Measurements from ENCODE around the gene ZNF354C. TPM values are rescaled to one million over a fixed set of nuclear protein-coding genes. Genes with fewer than 3 reads are reported as not detected.
A peak's percentile ranks its signal among the peaks of the same experiment; 100 is the strongest.

ZNF354C gene
- total RNA-seq, 5 donors from 2014 or later (not counting 1 experiment from before 2014, with no cell fraction given): 5.3 to 9.3 (median 8.1) TPM

DNA sequence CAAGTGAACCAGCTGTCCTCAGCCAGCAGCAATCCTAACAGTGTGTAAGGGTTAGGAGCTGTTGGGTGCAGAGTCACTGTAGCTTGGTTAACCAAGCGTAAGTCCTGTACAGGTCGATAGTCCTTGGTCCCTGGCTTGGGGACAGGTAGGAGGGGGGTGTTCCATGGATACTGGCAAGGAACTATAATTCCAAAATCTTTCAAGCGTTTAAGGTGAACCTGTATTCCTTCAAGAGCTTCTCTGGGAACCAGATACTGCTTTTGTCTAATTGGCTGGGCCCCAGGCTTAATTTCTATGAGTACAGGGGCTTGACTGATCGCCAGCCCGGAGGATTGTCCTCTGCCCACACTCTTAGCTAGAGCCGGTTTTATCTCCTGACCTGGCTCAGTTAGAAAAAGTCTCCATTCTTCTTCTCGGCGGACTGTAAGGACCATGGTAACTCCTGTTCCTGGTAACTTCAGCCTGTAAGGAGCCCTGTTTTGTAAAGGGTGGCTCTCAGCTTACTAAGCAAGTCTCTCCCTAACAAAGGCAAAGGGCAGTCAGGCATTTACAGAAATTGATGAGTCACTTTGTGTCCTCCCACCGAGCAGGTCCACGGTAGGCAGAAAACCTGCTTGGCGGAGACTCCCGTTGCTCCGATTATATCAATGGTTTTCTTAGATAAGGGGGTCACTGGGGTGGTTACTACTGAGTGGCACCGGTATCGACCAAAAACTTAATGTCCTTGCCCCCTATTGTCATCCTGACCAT is 6.0 kb upstream of the ZNF354C start:
- DNase-seq (no peak), ATAC-seq (replicated peaks in 1 of 4) (no peak)
- ChIA-PET CTCF (no interaction called here), POLR2A (interaction anchor here in 1 of 2 donors (0.8 kb wide), 1 partner anchor 33 kb away, joined by 3 read pairs; no protein-coding TSS in a partner anchor)
- Mint-ChIP-seq H3K9me3 (peaks cover 4 to 6% (median 6%) of the 10 kb centered on the region in 3 donors), H3K36me3 (no peaks in the 10 kb centered on the region), H3K4me3 (no peak overlapping the region), H3K27me3 (peaks cover 13 to 14% of the 10 kb centered on the region in 2 donors), H3K27ac (no peak overlapping the region), H3K4me1 (peaks cover 0 to under 1% (median under 1%) of the 10 kb centered on the region in 3 donors)
- H3K4me1 ChIP-seq (ENCODE audit: control insufficient read depth in 1 of 2, extremely low read depth in 1 of 2, insufficient read depth in 2 of 2, low read length in 2 of 2): no peaks in the 10 kb centered on the region
- no peaks in the 10 kb centered on the region for H3K36me3 ChIP-seq (ENCODE audit: control insufficient read depth in 2 of 2, extremely low read depth in 1 of 2, insufficient read depth in 1 of 2, low read length in 1 of 2)
- peaks cover 0 to 4% of the 10 kb centered on the region in 2 experiments for H3K27me3 ChIP-seq (replicated peaks in 1 of 2; ENCODE audit: control insufficient read depth in 2 of 2, extremely low read depth in 1 of 2, insufficient read depth in 2 of 2, low read length in 1 of 2)
- H3K9me3 ChIP-seq: no peaks in the 10 kb centered on the region
- no peak overlapping the region for H3K4me3 ChIP-seq (ENCODE audit: control insufficient read depth in 1 of 2, extremely low read depth in 1 of 2, low read length in 1 of 2)
- no peak overlapping the region for H3K27ac ChIP-seq (ENCODE audit: low read length)
- WGBS (ENCODE audit: insufficient coverage): 87% methylated on average over 8 of the region's 15 CpGs

GRCh38 chr5:179054876-179055275 is 5.3 kb upstream of the ZNF354C start:
- no peak for ATAC-seq (replicated peaks in 1 of 4)
- H3K9me3 Mint-ChIP-seq: peaks cover 4 to 6% (median 6%) of the 10 kb centered on the region in 3 donors
- no peaks in the 10 kb centered on the region for H3K9me3 ChIP-seq
- H3K4me3 ChIP-seq (ENCODE audit: control insufficient read depth in 1 of 2, extremely low read depth in 1 of 2, low read length in 1 of 2): no peak overlapping the region
- no peaks in the 10 kb centered on the region for H3K36me3 Mint-ChIP-seq
- H3K36me3 ChIP-seq (ENCODE audit: control insufficient read depth in 2 of 2, extremely low read depth in 1 of 2, insufficient read depth in 1 of 2, low read length in 1 of 2): no peaks in the 10 kb centered on the region
- H3K4me3 Mint-ChIP-seq: no peak overlapping the region
- WGBS (ENCODE audit: insufficient coverage): 87% methylated on average over 10 of the region's 10 CpGs
- DNase-seq: no peak
- peaks cover 0 to 4% of the 10 kb centered on the region in 2 experiments for H3K27me3 ChIP-seq (replicated peaks in 1 of 2; ENCODE audit: control insufficient read depth in 2 of 2, extremely low read depth in 1 of 2, insufficient read depth in 2 of 2, low read length in 1 of 2)
- POLR2A ChIA-PET: interaction anchor here in 1 of 2 donors (0.8 kb wide), 1 partner anchor 34 kb away, joined by 3 read pairs; no protein-coding TSS in a partner anchor
- H3K4me1 ChIP-seq (ENCODE audit: control insufficient read depth in 1 of 2, extremely low read depth in 1 of 2, insufficient read depth in 2 of 2, low read length in 2 of 2): peaks cover 0 to 2% of the 10 kb centered on the region in 2 experiments
- no peak overlapping the region for H3K27ac Mint-ChIP-seq
- peaks cover 13 to 14% of the 10 kb centered on the region in 2 donors for H3K27me3 Mint-ChIP-seq
- CTCF ChIA-PET: no interaction called here
- H3K27ac ChIP-seq (ENCODE audit: low read length): no peak overlapping the region
- peaks cover 6 to 7% (median 7%) of the 10 kb centered on the region in 3 donors for H3K4me1 Mint-ChIP-seq

DNA sequence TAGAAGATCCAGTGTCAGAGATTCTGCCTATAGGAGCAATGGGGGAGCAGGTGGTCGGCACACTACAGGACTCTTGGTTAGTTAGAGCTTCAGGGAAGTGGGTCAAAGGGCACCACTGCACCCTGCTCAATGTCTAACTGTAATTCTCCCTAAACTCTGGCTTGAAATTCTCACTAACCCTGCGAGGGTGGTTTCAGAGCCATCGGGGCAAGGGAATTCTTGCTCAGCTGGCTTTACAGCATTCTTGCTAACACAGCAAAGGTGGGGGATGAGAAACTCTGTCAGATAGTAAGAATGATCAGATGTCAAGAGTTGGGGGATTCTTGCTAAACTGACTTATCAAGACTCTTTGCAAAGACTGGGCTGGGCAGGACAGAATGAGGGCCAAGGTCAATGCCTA is 4.7 kb upstream of the ZNF354C start:
- peaks cover 0 to 4% of the 10 kb centered on the region in 2 experiments for H3K27me3 ChIP-seq (replicated peaks in 1 of 2; ENCODE audit: control insufficient read depth in 2 of 2, extremely low read depth in 1 of 2, insufficient read depth in 2 of 2, low read length in 1 of 2)
- CTCF ChIA-PET: no interaction called here
- no peaks in the 10 kb centered on the region for H3K36me3 Mint-ChIP-seq

GRCh38 chr5:179055841-179056240 is 4.3 kb upstream of the ZNF354C start:
- Histone ChIP-seq H3K36me3 (ENCODE audit: control insufficient read depth in 2 of 2, extremely low read depth in 1 of 2, insufficient read depth in 1 of 2, low read length in 1 of 2) (no peaks in the 10 kb centered on the region), H3K9me3 (no peaks in the 10 kb centered on the region), H3K27ac (ENCODE audit: low read length) (no peak overlapping the region), H3K4me1 (ENCODE audit: control insufficient read depth in 1 of 2, extremely low read depth in 1 of 2, insufficient read depth in 2 of 2, low read length in 2 of 2) (peaks cover 3 to 4% of the 10 kb centered on the region in 2 experiments), H3K4me3 (ENCODE audit: control insufficient read depth in 1 of 2, extremely low read depth in 1 of 2, low read length in 1 of 2) (no peak overlapping the region), H3K27me3 (replicated peaks in 1 of 2; ENCODE audit: control insufficient read depth in 2 of 2, extremely low read depth in 1 of 2, insufficient read depth in 2 of 2, low read length in 1 of 2) (peaks cover 0 to 4% of the 10 kb centered on the region in 2 experiments)
- ChIA-PET CTCF (no interaction called here), POLR2A (no interaction called here)
- Mint-ChIP-seq H3K9me3 (peaks cover 4 to 6% (median 6%) of the 10 kb centered on the region in 3 donors), H3K4me3 (no peak overlapping the region), H3K4me1 (peaks cover 8 to 13% (median 11%) of the 10 kb centered on the region in 3 donors), H3K27me3 (peaks cover 13 to 14% of the 10 kb centered on the region in 2 donors), H3K27ac (no peak overlapping the region), H3K36me3 (no peaks in the 10 kb centered on the region)
- WGBS (ENCODE audit: insufficient coverage): 83% methylated on average over 8 of the region's 9 CpGs
- DNase-seq (no peak), ATAC-seq (replicated peaks in 1 of 4) (no peak)

More for the DNA sequence above, 4.7 kb upstream of the ZNF354C start:
- no peak overlapping the region for H3K27ac ChIP-seq (ENCODE audit: low read length)
- no peak for DNase-seq
- H3K4me1 ChIP-seq (ENCODE audit: control insufficient read depth in 1 of 2, extremely low read depth in 1 of 2, insufficient read depth in 2 of 2, low read length in 2 of 2): peaks cover 0 to 2% of the 10 kb centered on the region in 2 experiments
- POLR2A ChIA-PET: no interaction called here
- Mint-ChIP-seq H3K4me3 (no peak overlapping the region), H3K27ac (no peak overlapping the region), H3K27me3 (peaks cover 13 to 14% of the 10 kb centered on the region in 2 donors), H3K9me3 (peaks cover 4 to 6% (median 6%) of the 10 kb centered on the region in 3 donors), H3K4me1 (peaks cover 8 to 10% (median 8%) of the 10 kb centered on the region in 3 donors)
- 71% methylated on average over 2 of the region's 3 CpGs for WGBS (ENCODE audit: insufficient coverage)
- H3K9me3 ChIP-seq: no peaks in the 10 kb centered on the region
- no peak overlapping the region for H3K4me3 ChIP-seq (ENCODE audit: control insufficient read depth in 1 of 2, extremely low read depth in 1 of 2, low read length in 1 of 2)
- H3K36me3 ChIP-seq (ENCODE audit: control insufficient read depth in 2 of 2, extremely low read depth in 1 of 2, insufficient read depth in 1 of 2, low read length in 1 of 2): no peaks in the 10 kb centered on the region
- ATAC-seq (replicated peaks in 1 of 4): no peak

- peak overlapping the region; percentile 61 to 74 for H3K4me3 ChIP-seq (ENCODE audit: control insufficient read depth in 1 of 2, extremely low read depth in 1 of 2, low read length in 1 of 2)
- H3K4me1 Mint-ChIP-seq: peaks cover 27 to 38% (median 29%) of the 10 kb centered on the region in 3 donors
- peaks cover 2 to 17% of the 10 kb centered on the region in 2 donors for H3K36me3 ChIP-seq (ENCODE audit: control insufficient read depth in 2 of 2, extremely low read depth in 1 of 2, insufficient read depth in 1 of 2, low read length in 1 of 2)
- peaks cover 40% of the 10 kb centered on the region for H3K36me3 Mint-ChIP-seq
- H3K4me3 Mint-ChIP-seq: peak overlapping the region; percentile 85 to 96 (median 95)
- ChIA-PET POLR2A (no interaction called here), CTCF (interaction anchor here in 1 of 2 donors (1.5 kb wide), 1 partner anchor 330 kb away, joined by 19 read pairs; the partner anchor contains the start of gene ZNF354A)
- no peaks in the 10 kb centered on the region for H3K27me3 ChIP-seq (replicated peaks in 1 of 2; ENCODE audit: control insufficient read depth in 2 of 2, extremely low read depth in 1 of 2, insufficient read depth in 2 of 2, low read length in 1 of 2)
- 96% methylated on average over 17 of the region's 19 CpGs for WGBS (ENCODE audit: insufficient coverage)
- peaks cover 7% of the 10 kb centered on the region for H3K9me3 ChIP-seq
- peaks cover 5 to 8% of the 10 kb centered on the region in 2 donors for H3K27me3 Mint-ChIP-seq
- H3K9me3 Mint-ChIP-seq: peaks cover 8 to 13% (median 9%) of the 10 kb centered on the region in 3 donors
- peaks cover 10 to 12% of the 10 kb centered on the region in 2 experiments for H3K4me1 ChIP-seq (ENCODE audit: control insufficient read depth in 1 of 2, extremely low read depth in 1 of 2, insufficient read depth in 2 of 2, low read length in 2 of 2)
- DNase-seq (peak in 1 of 35 experiments; percentile 3), ATAC-seq (replicated peaks in 1 of 4) (no peak)
- H3K27ac Mint-ChIP-seq: no peak overlapping the region
- H3K27ac ChIP-seq (ENCODE audit: low read length): no peak overlapping the region
Observed at GRCh38 chr5:179061025-179061424, 852 bp downstream of the ZNF354C start.

GRCh38 chr5:179065703-179066102 is 5.5 kb downstream of the ZNF354C start:
- no peak overlapping the region for H3K4me3 Mint-ChIP-seq
- peaks cover 83% of the 10 kb centered on the region for H3K36me3 Mint-ChIP-seq
- DNase-seq (no peak), ATAC-seq (replicated peaks in 1 of 4) (no peak)
- CTCF ChIA-PET: no interaction called here
- Histone ChIP-seq H3K4me3 (ENCODE audit: control insufficient read depth in 1 of 2, extremely low read depth in 1 of 2, low read length in 1 of 2) (peak overlapping the region in 1 of 2 donors; percentile 10), H3K36me3 (ENCODE audit: control insufficient read depth in 2 of 2, extremely low read depth in 1 of 2, insufficient read depth in 1 of 2, low read length in 1 of 2) (peaks cover 14 to 17% of the 10 kb centered on the region in 2 donors), H3K27me3 (replicated peaks in 1 of 2; ENCODE audit: control insufficient read depth in 2 of 2, extremely low read depth in 1 of 2, insufficient read depth in 2 of 2, low read length in 1 of 2) (no peaks in the 10 kb centered on the region), H3K9me3 (peaks cover 16% of the 10 kb centered on the region), H3K4me1 (ENCODE audit: control insufficient read depth in 1 of 2, extremely low read depth in 1 of 2, insufficient read depth in 2 of 2, low read length in 2 of 2) (peaks cover 8 to 10% of the 10 kb centered on the region in 2 experiments), H3K27ac (ENCODE audit: low read length) (no peak overlapping the region)
- no CpG with 5 or more reads among the region's 6 CpGs for WGBS (ENCODE audit: insufficient coverage)
- H3K27ac Mint-ChIP-seq: no peak overlapping the region
- POLR2A ChIA-PET: no interaction called here
- H3K27me3 Mint-ChIP-seq: no peaks in the 10 kb centered on the region
- peaks cover 18 to 39% (median 30%) of the 10 kb centered on the region in 3 donors for H3K9me3 Mint-ChIP-seq
- peaks cover 19 to 31% (median 20%) of the 10 kb centered on the region in 3 donors for H3K4me1 Mint-ChIP-seq
